ENCODE data around the gene PPP5C.

GRCh38 chr19:46341937-46342336 lies 5.0 kb upstream of the PPP5C start:
- no peak for TF ChIP-seq CTCF (IDR thresholded peaks at IDR 0.05)
- no peak for TF ChIP-seq EP300 (IDR thresholded peaks at IDR 0.05)
- no peak for TF ChIP-seq POLR2AphosphoS5 (IDR thresholded peaks at IDR 0.05)
